Keratinocyte (primary cell): Measurements from ENCODE around the gene ANKRD44. TPM values are rescaled to one million over a fixed set of nuclear protein-coding genes. Genes with fewer than 3 reads are reported as not detected.

Source experiments
- DNase-seq: peaks from one replicate; pipeline ENCODE4 v3.0.0-alpha.2; 2011; ENCODE audit warnings: low read depth, missing footprints, low spot score
- FAIRE-seq: peaks from 2 replicates; lab custom pipeline; 2011; peaks lifted over from hg19 to GRCh38; lab: Jason Lieb, UNC
- H2AFZ ChIP-seq: 2 replicates; pipeline ENCODE4 v1.6.0; 2012; ENCODE audit warnings: low read length, control low read depth, inconsistent platforms; ENCODE audit not compliant: control insufficient read depth
- H3K27ac ChIP-seq: 2 replicates; pipeline ENCODE4 v1.5.1; 2011; ENCODE audit warnings: low read length; ENCODE audit not compliant: control insufficient read depth, insufficient read depth
- H3K27me3 ChIP-seq: 3 replicates; pipeline ENCODE4 v1.6.0; 2011; ENCODE audit warnings: low read length; ENCODE audit not compliant: control insufficient read depth, insufficient read depth; ENCODE audit errors: extremely low read depth
- H3K36me3 ChIP-seq, 2 experiments: 2 replicates in 1 of 2; 3 replicates in 1 of 2; pipeline ENCODE4 v1.5.1; 2011; ENCODE audit warnings: low read length in 2 of 2, mild to moderate bottlenecking in 1 of 2; ENCODE audit not compliant: control insufficient read depth in 2 of 2, insufficient read depth in 2 of 2; ENCODE audit errors: extremely low read depth in 1 of 2
- H3K4me1 ChIP-seq: 3 replicates; pipeline ENCODE4 v1.5.1; 2011; ENCODE audit warnings: low read length; ENCODE audit not compliant: control insufficient read depth, insufficient read depth; ENCODE audit errors: extremely low read depth
- H3K4me2 ChIP-seq: 3 replicates; pipeline ENCODE4 v1.6.0; 2011; ENCODE audit warnings: low read depth, low read length; ENCODE audit not compliant: control insufficient read depth, insufficient read depth; ENCODE audit errors: extremely low read depth
- H3K4me3 ChIP-seq, 3 experiments: fragments of 200-600 bp in 1 of 3; sonication (generic) in 1 of 3; 2 replicates in 2 of 3; 3 replicates in 1 of 3; pipeline ENCODE4 v1.5.1; 2011 to 2016; ENCODE audit warnings: low read length in 3 of 3, mild to moderate bottlenecking in 3 of 3, control low read depth in 2 of 3, inconsistent platforms in 1 of 3, low read depth in 1 of 3, mixed read lengths in 1 of 3, mixed run types in 1 of 3, moderate library complexity in 1 of 3; ENCODE audit not compliant: control insufficient read depth in 2 of 3, insufficient read depth in 2 of 3; ENCODE audit errors: extremely low read depth in 1 of 3
- H3K79me2 ChIP-seq: 2 replicates; pipeline ENCODE4 v1.6.0; 2012; ENCODE audit warnings: low read length; ENCODE audit not compliant: control insufficient read depth, insufficient read depth
- H3K9ac ChIP-seq: 3 replicates; pipeline ENCODE4 v1.6.0; 2011; ENCODE audit warnings: low read length; ENCODE audit not compliant: control insufficient read depth, insufficient read depth; ENCODE audit errors: extremely low read depth
- H3K9me1 ChIP-seq: 3 replicates; pipeline ENCODE4 v1.6.0; 2011; ENCODE audit warnings: low read length; ENCODE audit not compliant: control insufficient read depth, insufficient read depth; ENCODE audit errors: extremely low read depth
- H3K9me3 ChIP-seq: 2 replicates; pipeline ENCODE4 v1.5.1; 2012; ENCODE audit warnings: low read depth, low read length; ENCODE audit not compliant: control insufficient read depth
- H4K20me1 ChIP-seq: 3 replicates; pipeline ENCODE4 v1.6.0; 2011; ENCODE audit warnings: low read length; ENCODE audit not compliant: control insufficient read depth, insufficient read depth; ENCODE audit errors: extremely low read depth
- EZH2 ChIP-seq: IDR thresholded peaks from one replicate; pipeline ENCODE4 v1.6.1; 2012; ENCODE audit warnings: inconsistent platforms, mild to moderate bottlenecking, low read length, moderate library complexity
- dilution Hi-C: fragments of 300-500 bp; cut with MboI; formaldehyde crosslinking; loops from one replicate; pipeline ENCODE4 v1.7.0; 2020; ENCODE audit warnings: low sequenced_read_pairs; ENCODE audit not compliant: extremely low pct_ligation_motif_present
- polyA plus RNA-seq, 5 experiments: library from polyadenylated mRNA; depleted of rRNA in 3 of 5; stranded (reverse) in 3 of 5; stranded (forward) in 1 of 5; unstranded in 1 of 5; fragments of >200 nt; gene quantifications; 1 replicate in 1 of 5; 2 replicates in 3 of 5; 3 replicates in 1 of 5; pipeline versions ENCODE4 v1.2.1 to v1.2.3, GENCODE V29; 2011 to 2012; ENCODE audit warnings: missing spikeins in 2 of 5, low read depth in 1 of 5, low replicate concordance in 1 of 5
- TF ChIP-seq, protein P1 (sequence below), 3 experiments: IDR thresholded peaks in 1 of 3; conservative IDR thresholded peaks in 1 of 3; optimal IDR thresholded peaks in 1 of 3; 2 replicates in 2 of 3; 3 replicates in 1 of 3; pipeline versions ENCODE3 to v1.5.1; 2011; ENCODE audit warnings: low read length in 3 of 3, mild to moderate bottlenecking in 3 of 3, moderate library complexity in 2 of 3, control low read depth in 1 of 3, inconsistent platforms in 1 of 3; ENCODE audit not compliant: insufficient read depth in 2 of 3; ENCODE audit errors: extremely low read depth in 1 of 3

The ANKRD44 gene
- polyA plus RNA-seq, 1 donor (not counting 4 experiments of a cell fraction or from before 2014, with no cell fraction given), result 0.35 TPM

DNA sequence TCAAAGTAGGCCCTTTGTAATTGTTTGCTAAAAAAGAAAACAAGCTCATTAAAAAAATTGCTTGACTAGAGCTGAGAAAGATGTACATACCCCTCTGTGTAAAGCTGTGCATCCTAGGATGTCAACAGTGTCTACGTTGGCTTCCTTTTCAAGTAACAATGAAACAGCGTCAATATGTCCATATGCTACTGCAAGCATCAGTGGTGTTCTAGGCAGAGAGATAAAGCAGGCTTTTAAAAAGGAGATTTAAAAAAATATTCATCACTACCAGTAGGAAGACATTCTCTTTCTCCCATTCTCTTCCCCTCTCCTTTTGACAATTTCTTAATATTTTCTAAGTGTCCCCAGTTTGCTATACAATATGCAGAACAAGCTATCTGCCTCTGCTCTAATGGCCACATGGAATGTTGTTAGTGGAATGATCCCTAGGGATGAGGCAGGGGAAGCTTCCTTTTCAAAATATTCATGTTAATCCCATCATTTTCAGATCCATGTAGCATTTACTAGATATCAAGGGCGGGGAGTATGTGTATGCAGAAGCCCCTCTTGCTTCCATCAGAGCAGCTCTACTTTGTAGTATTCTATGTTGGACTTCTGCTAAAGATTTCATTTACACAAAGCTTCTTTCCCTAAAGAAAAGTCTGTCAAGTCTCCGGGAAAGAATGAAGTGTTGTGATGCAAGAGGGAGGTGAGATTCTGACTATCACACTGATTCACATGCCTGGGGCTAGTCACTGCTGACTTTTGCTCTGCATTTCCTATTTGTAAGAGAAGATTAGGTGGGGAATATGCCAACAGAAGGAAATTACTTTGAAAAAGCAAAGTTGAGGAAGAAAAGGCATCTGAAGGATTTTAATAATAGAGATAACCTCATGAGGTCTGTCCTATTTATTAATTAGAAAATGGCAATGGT, 302.6 kb downstream of the ANKRD44 start:
- dilution Hi-C loops, result no loop called here

DNA sequence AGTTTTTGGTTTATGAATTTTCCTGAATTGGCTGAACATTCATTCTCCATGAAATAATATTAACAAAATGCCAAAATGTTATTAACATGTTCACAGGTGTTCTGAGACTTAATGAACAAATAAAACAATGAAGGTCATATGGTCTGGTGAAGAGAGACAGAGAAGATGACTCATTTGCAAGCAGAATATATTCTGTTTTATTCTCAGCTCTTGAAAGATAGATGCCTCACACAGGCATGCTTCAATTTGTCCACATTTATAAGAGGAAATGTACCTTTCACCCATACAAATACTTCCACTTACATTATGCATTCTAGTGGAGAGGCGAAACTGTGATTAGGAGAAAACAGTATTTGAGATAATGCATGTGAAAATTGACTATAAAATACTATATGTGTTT, 308.7 kb downstream of the ANKRD44 start:
- H3K9me3 ChIP-seq, result no peaks in the 10 kb centered on the region
- H2AFZ ChIP-seq, result no peak overlapping the region
- peaks cover 4% of the 10 kb centered on the region for H3K4me1 ChIP-seq
- H3K27ac ChIP-seq, result no peak overlapping the region
- H3K9ac ChIP-seq, result no peak overlapping the region
- FAIRE-seq, result no peak
- H3K36me3 ChIP-seq, result no peaks in the 10 kb centered on the region
- no peak overlapping the region for H3K4me3 ChIP-seq
- no peak overlapping the region for H3K4me2 ChIP-seq
- no peak for DNase-seq
- TF ChIP-seq, protein P1, sequence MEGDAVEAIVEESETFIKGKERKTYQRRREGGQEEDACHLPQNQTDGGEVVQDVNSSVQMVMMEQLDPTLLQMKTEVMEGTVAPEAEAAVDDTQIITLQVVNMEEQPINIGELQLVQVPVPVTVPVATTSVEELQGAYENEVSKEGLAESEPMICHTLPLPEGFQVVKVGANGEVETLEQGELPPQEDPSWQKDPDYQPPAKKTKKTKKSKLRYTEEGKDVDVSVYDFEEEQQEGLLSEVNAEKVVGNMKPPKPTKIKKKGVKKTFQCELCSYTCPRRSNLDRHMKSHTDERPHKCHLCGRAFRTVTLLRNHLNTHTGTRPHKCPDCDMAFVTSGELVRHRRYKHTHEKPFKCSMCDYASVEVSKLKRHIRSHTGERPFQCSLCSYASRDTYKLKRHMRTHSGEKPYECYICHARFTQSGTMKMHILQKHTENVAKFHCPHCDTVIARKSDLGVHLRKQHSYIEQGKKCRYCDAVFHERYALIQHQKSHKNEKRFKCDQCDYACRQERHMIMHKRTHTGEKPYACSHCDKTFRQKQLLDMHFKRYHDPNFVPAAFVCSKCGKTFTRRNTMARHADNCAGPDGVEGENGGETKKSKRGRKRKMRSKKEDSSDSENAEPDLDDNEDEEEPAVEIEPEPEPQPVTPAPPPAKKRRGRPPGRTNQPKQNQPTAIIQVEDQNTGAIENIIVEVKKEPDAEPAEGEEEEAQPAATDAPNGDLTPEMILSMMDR (optimal IDR thresholded peaks at IDR 0.05 in 1 of 3, IDR thresholded peaks at IDR 0.05 in 1 of 3, conservative IDR thresholded peaks at IDR 0.05 in 1 of 3; ENCODE audit: extremely low read depth in 1 of 3, insufficient read depth in 2 of 3, low read length in 3 of 3), result no peak
- TF ChIP-seq EZH2, result no peak
- H4K20me1 ChIP-seq, result no peaks in the 10 kb centered on the region
- dilution Hi-C loops, result no loop called here
- H3K9me1 ChIP-seq, result no peaks in the 10 kb centered on the region
- no peaks in the 10 kb centered on the region for H3K27me3 ChIP-seq
- no peaks in the 10 kb centered on the region for H3K79me2 ChIP-seq

More for the DNA sequence above, 302.6 kb downstream of the ANKRD44 start:
- H3K4me3 ChIP-seq, result no peak overlapping the region
- no peaks in the 10 kb centered on the region for H3K9me3 ChIP-seq
- H3K4me2 ChIP-seq, result peak overlapping the region; percentile 22
- no peaks in the 10 kb centered on the region for H3K36me3 ChIP-seq
- H3K79me2 ChIP-seq, result no peaks in the 10 kb centered on the region
- no peak overlapping the region for H2AFZ ChIP-seq
- no peaks in the 10 kb centered on the region for H3K9me1 ChIP-seq
- no peak overlapping the region for H3K27ac ChIP-seq
- DNase-seq, result peak; percentile 17
- TF ChIP-seq, protein P1 (optimal IDR thresholded peaks at IDR 0.05 in 1 of 3, IDR thresholded peaks at IDR 0.05 in 1 of 3, conservative IDR thresholded peaks at IDR 0.05 in 1 of 3; ENCODE audit: extremely low read depth in 1 of 3, insufficient read depth in 2 of 3, low read length in 3 of 3), result no peak
- TF ChIP-seq EZH2, result no peak
- no peak overlapping the region for H3K9ac ChIP-seq
- H4K20me1 ChIP-seq, result no peaks in the 10 kb centered on the region
- peak; percentile 88 for FAIRE-seq
- no peaks in the 10 kb centered on the region for H3K27me3 ChIP-seq
- H3K4me1 ChIP-seq, result peaks cover 13% of the 10 kb centered on the region
